Astrocyte (in vitro differentiated cells and primary cell): Measurements from ENCODE around the gene CDKAL1. TPM values are rescaled to one million over a fixed set of nuclear protein-coding genes. Genes with fewer than 3 reads are reported as not detected.

Source experiments
- DNase-seq: peaks from one replicate; pipeline ENCODE4 v3.0.0-alpha.2; 2010; ENCODE audit warnings: low read depth
- FAIRE-seq: peaks from 2 replicates; lab custom pipeline; 2011; peaks lifted over from hg19 to GRCh38; lab: Jason Lieb, UNC
- H2AFZ ChIP-seq: 2 replicates; pipeline ENCODE4 v1.6.0; 2012; ENCODE audit warnings: low read depth, low read length, inconsistent platforms
- H3K27ac ChIP-seq: 2 replicates; pipeline ENCODE4 v1.5.1; 2011; ENCODE audit warnings: low read depth, low read length, inconsistent platforms
- H3K27me3 ChIP-seq: 2 replicates; pipeline ENCODE4 v1.6.0; 2011; ENCODE audit warnings: low read length, inconsistent platforms; ENCODE audit not compliant: insufficient read depth
- H3K36me3 ChIP-seq: 2 replicates; pipeline ENCODE4 v1.5.1; 2011; ENCODE audit warnings: low read length, inconsistent platforms; ENCODE audit not compliant: insufficient read depth
- H3K4me1 ChIP-seq: 2 replicates; pipeline ENCODE4 v1.5.1; 2011; ENCODE audit warnings: low read length, inconsistent platforms; ENCODE audit not compliant: insufficient read depth
- H3K4me2 ChIP-seq: 2 replicates; pipeline ENCODE4 v1.6.0; 2012; ENCODE audit warnings: low read length, inconsistent platforms
- H3K4me3 ChIP-seq: 2 replicates; pipeline ENCODE4 v1.5.1; 2011; ENCODE audit warnings: low read depth, mild to moderate bottlenecking, low read length, inconsistent platforms; ENCODE audit not compliant: insufficient read depth
- H3K79me2 ChIP-seq: 2 replicates; pipeline ENCODE4 v1.6.0; 2012; ENCODE audit warnings: mild to moderate bottlenecking, low read length, inconsistent platforms; ENCODE audit not compliant: insufficient read depth
- H3K9ac ChIP-seq: 2 replicates; pipeline ENCODE4 v1.6.0; 2012; ENCODE audit warnings: mild to moderate bottlenecking, low read length, inconsistent platforms
- H3K9me3 ChIP-seq: 2 replicates; pipeline ENCODE4 v1.5.1; 2012; ENCODE audit warnings: low read depth, mild to moderate bottlenecking, low read length, inconsistent platforms; ENCODE audit not compliant: insufficient read depth
- H4K20me1 ChIP-seq: 2 replicates; pipeline ENCODE4 v1.6.0; 2012; ENCODE audit warnings: low read length, inconsistent platforms; ENCODE audit not compliant: insufficient read depth
- H3K27ac Mint-ChIP-seq: one replicate; pipeline ENCODE4 v1.8.0; 2021; ENCODE audit warnings: mild to moderate bottlenecking, mixed read lengths; ENCODE audit not compliant: unreplicated experiment
- H3K27me3 Mint-ChIP-seq: one replicate; pipeline ENCODE4 v1.8.0; 2021; ENCODE audit warnings: low read depth, mixed read lengths; ENCODE audit not compliant: unreplicated experiment
- H3K36me3 Mint-ChIP-seq: one replicate; pipeline ENCODE4 v1.8.0; 2021; ENCODE audit warnings: low read depth, mixed read lengths; ENCODE audit not compliant: unreplicated experiment
- H3K4me1 Mint-ChIP-seq: one replicate; pipeline ENCODE4 v1.8.0; 2021; ENCODE audit warnings: low read depth, mixed read lengths; ENCODE audit not compliant: unreplicated experiment
- H3K4me3 Mint-ChIP-seq: one replicate; pipeline ENCODE4 v1.8.0; 2021; ENCODE audit warnings: mild to moderate bottlenecking, moderate library complexity, mixed read lengths; ENCODE audit not compliant: unreplicated experiment
- H3K9me3 Mint-ChIP-seq: one replicate; pipeline ENCODE4 v1.8.0; 2021; ENCODE audit warnings: mild to moderate bottlenecking, mixed read lengths; ENCODE audit not compliant: unreplicated experiment
- CTCF ChIP-seq: IDR thresholded peaks from 2 replicates; pipeline ENCODE4 v1.5.1; 2011; ENCODE audit warnings: low read depth, mild to moderate bottlenecking, inconsistent platforms, low read length, moderate library complexity; ENCODE audit not compliant: insufficient read depth
- EZH2 ChIP-seq: IDR thresholded peaks from 2 replicates; pipeline ENCODE4 v1.6.1; 2012; ENCODE audit warnings: mild to moderate bottlenecking, low read length, inconsistent platforms; ENCODE audit not compliant: insufficient read depth
- total RNA-seq: library from RNA; stranded (reverse); gene quantifications from 2 replicates; pipeline ENCODE4 v1.2.1, GENCODE V29; 2021

The CDKAL1 gene
- total RNA-seq, 1 donor from 2014 or later, result 13.7 TPM

GRCh38 chr6:20933057-20933788 lies 399.0 kb downstream of the CDKAL1 start:
- no peak overlapping the region for H3K27ac Mint-ChIP-seq
- H3K4me3 Mint-ChIP-seq, result no peak overlapping the region
- H3K36me3 Mint-ChIP-seq, result no peaks in the 10 kb centered on the region
- H3K9me3 ChIP-seq, result no peaks in the 10 kb centered on the region
- FAIRE-seq (no peak), DNase-seq (no peak)
- no peaks in the 10 kb centered on the region for H3K27me3 ChIP-seq
- H3K79me2 ChIP-seq, result no peaks in the 10 kb centered on the region
- TF ChIP-seq EZH2 (no peak), CTCF (no peak)
- no peaks in the 10 kb centered on the region for H3K27me3 Mint-ChIP-seq
- no peaks in the 10 kb centered on the region for H4K20me1 ChIP-seq
- no peak overlapping the region for H3K9ac ChIP-seq
- no peaks in the 10 kb centered on the region for H3K9me3 Mint-ChIP-seq
- peaks cover 7% of the 10 kb centered on the region for H3K4me1 Mint-ChIP-seq
- H2AFZ ChIP-seq, result no peak overlapping the region
- no peaks in the 10 kb centered on the region for H3K36me3 ChIP-seq
- H3K27ac ChIP-seq, result no peak overlapping the region
- no peak overlapping the region for H3K4me2 ChIP-seq
- H3K4me1 ChIP-seq, result no peaks in the 10 kb centered on the region
- no peak overlapping the region for H3K4me3 ChIP-seq

GRCh38 chr6:20936949-20937348 lies 402.7 kb downstream of the CDKAL1 start:
- Histone ChIP-seq H3K4me3 (no peak overlapping the region), H3K79me2 (no peaks in the 10 kb centered on the region), H3K27ac (no peak overlapping the region), H3K9ac (no peak overlapping the region), H3K9me3 (no peaks in the 10 kb centered on the region), H3K4me1 (no peaks in the 10 kb centered on the region), H3K36me3 (no peaks in the 10 kb centered on the region), H3K4me2 (no peak overlapping the region), H3K27me3 (no peaks in the 10 kb centered on the region), H2AFZ (no peak overlapping the region), H4K20me1 (no peaks in the 10 kb centered on the region)
- peaks cover 7% of the 10 kb centered on the region for H3K4me1 Mint-ChIP-seq
- H3K36me3 Mint-ChIP-seq, result no peaks in the 10 kb centered on the region
- H3K27me3 Mint-ChIP-seq, result no peaks in the 10 kb centered on the region
- H3K27ac Mint-ChIP-seq, result no peak overlapping the region
- no peak overlapping the region for H3K4me3 Mint-ChIP-seq
- no peaks in the 10 kb centered on the region for H3K9me3 Mint-ChIP-seq
- DNase-seq, result no peak
- no peak for TF ChIP-seq CTCF
- no peak for TF ChIP-seq EZH2
- FAIRE-seq, result no peak

- Histone ChIP-seq H4K20me1 (no peaks in the 10 kb centered on the region), H3K36me3 (no peaks in the 10 kb centered on the region), H3K79me2 (no peaks in the 10 kb centered on the region), H3K9me3 (no peaks in the 10 kb centered on the region), H2AFZ (no peak overlapping the region), H3K9ac (no peak overlapping the region), H3K4me3 (no peak overlapping the region), H3K27me3 (no peaks in the 10 kb centered on the region), H3K4me1 (no peaks in the 10 kb centered on the region), H3K27ac (no peak overlapping the region), H3K4me2 (no peak overlapping the region)
- H3K27ac Mint-ChIP-seq, result no peak overlapping the region
- H3K4me1 Mint-ChIP-seq, result no peaks in the 10 kb centered on the region
- DNase-seq (no peak), FAIRE-seq (no peak)
- H3K36me3 Mint-ChIP-seq, result no peaks in the 10 kb centered on the region
- TF ChIP-seq CTCF (no peak), EZH2 (no peak)
- no peaks in the 10 kb centered on the region for H3K27me3 Mint-ChIP-seq
- peaks cover 4% of the 10 kb centered on the region for H3K9me3 Mint-ChIP-seq
- no peak overlapping the region for H3K4me3 Mint-ChIP-seq
Measured at GRCh38 chr6:20939161-20939775, 405.0 kb downstream of the CDKAL1 start.
